Trophoblast cell (in vitro differentiated cells and primary cell): ENCODE results near the gene NUDT16L1.

ENCODE experiments used
- DNase-seq, 2 donors: peaks; one replicate each; pipeline ENCODE4 v3.0.0-alpha.2; 2016
- H2AFZ ChIP-seq: 2 replicates; pipeline ENCODE4 v1.6.1; 2013; ENCODE audit warnings: low read length, moderate library complexity, mild to moderate bottlenecking; ENCODE audit not compliant: insufficient read depth, poor library complexity
- H2AK5ac ChIP-seq: 2 replicates; pipeline ENCODE4 v1.6.1; 2013; ENCODE audit warnings: mild to moderate bottlenecking, low read length
- H2BK120ac ChIP-seq: 2 replicates; pipeline ENCODE4 v1.6.1; 2013; ENCODE audit warnings: low read length, mild to moderate bottlenecking, moderate library complexity; ENCODE audit not compliant: insufficient read depth, poor library complexity
- H2BK12ac ChIP-seq: 2 replicates; pipeline ENCODE4 v1.6.1; 2013; ENCODE audit warnings: mild to moderate bottlenecking, low read length, moderate library complexity
- H2BK5ac ChIP-seq: 2 replicates; pipeline ENCODE4 v1.6.1; 2013; ENCODE audit warnings: low read length, low read depth, moderate library complexity, mild to moderate bottlenecking; ENCODE audit not compliant: poor library complexity
- H3K14ac ChIP-seq: 2 replicates; pipeline ENCODE4 v1.6.1; 2013; ENCODE audit warnings: mild to moderate bottlenecking, low read length
- H3K18ac ChIP-seq: 2 replicates; pipeline ENCODE4 v1.6.1; 2013; ENCODE audit warnings: mild to moderate bottlenecking, low read length
- H3K23ac ChIP-seq: 2 replicates; pipeline ENCODE4 v1.6.1; 2013; ENCODE audit warnings: low read length
- H3K27ac ChIP-seq: 2 replicates; pipeline ENCODE4 v1.5.1; 2013; ENCODE audit warnings: low read depth, mild to moderate bottlenecking, inconsistent platforms, low read length, moderate library complexity
- H3K27me3 ChIP-seq: 2 replicates; pipeline ENCODE4 v1.6.1; 2013; ENCODE audit warnings: inconsistent platforms, mild to moderate bottlenecking, low read length, moderate library complexity; ENCODE audit not compliant: insufficient read depth
- H3K36me3 ChIP-seq, 2 experiments: 1 replicate in 1 of 2; 2 replicates in 1 of 2; pipeline ENCODE4 v1.6.1; 2013; ENCODE audit warnings: low read length in 2 of 2, mild to moderate bottlenecking in 2 of 2, moderate library complexity in 1 of 2; ENCODE audit not compliant: insufficient read depth in 2 of 2, control insufficient read depth in 1 of 2
- H3K4ac ChIP-seq: 2 replicates; pipeline ENCODE4 v1.6.1; 2013; ENCODE audit warnings: low read depth, mild to moderate bottlenecking, low read length, moderate library complexity
- H3K4me1 ChIP-seq, 2 experiments: 1 replicate in 1 of 2; 2 replicates in 1 of 2; pipeline ENCODE4 v1.6.1; 2013; ENCODE audit warnings: low read length in 2 of 2, mild to moderate bottlenecking in 2 of 2, moderate library complexity in 1 of 2; ENCODE audit not compliant: insufficient read depth in 2 of 2, control insufficient read depth in 1 of 2
- H3K4me2 ChIP-seq: 2 replicates; pipeline ENCODE4 v1.6.1; 2013; ENCODE audit warnings: inconsistent platforms, mild to moderate bottlenecking, low read length, moderate library complexity
- H3K4me3 ChIP-seq: 2 replicates; pipeline ENCODE4 v1.5.1; 2013; ENCODE audit warnings: mild to moderate bottlenecking, low read depth, low read length, inconsistent platforms
- H3K79me1 ChIP-seq: one replicate; pipeline ENCODE4 v1.6.1; 2013; ENCODE audit warnings: low read length
- H3K79me2 ChIP-seq: 2 replicates; pipeline ENCODE4 v1.6.1; 2013; ENCODE audit warnings: low read length, mild to moderate bottlenecking; ENCODE audit not compliant: control insufficient read depth, insufficient read depth, poor library complexity
- H3K9ac ChIP-seq: 2 replicates; pipeline ENCODE4 v1.6.1; 2013; ENCODE audit warnings: mild to moderate bottlenecking, low read length
- H3K9me3 ChIP-seq: 2 replicates; pipeline ENCODE4 v1.6.1; 2013; ENCODE audit warnings: low read depth, mild to moderate bottlenecking, control low read depth, inconsistent platforms, low read length; ENCODE audit not compliant: insufficient read depth
- H4K12ac ChIP-seq: 2 replicates; pipeline ENCODE4 v1.6.1; 2013; ENCODE audit warnings: low read depth, mild to moderate bottlenecking, low read length, moderate library complexity
- H4K8ac ChIP-seq: 2 replicates; pipeline ENCODE4 v1.6.1; 2013; ENCODE audit warnings: low read depth, mild to moderate bottlenecking, low read length, moderate library complexity
- H4K91ac ChIP-seq: one replicate; pipeline ENCODE4 v1.6.1; 2013; ENCODE audit warnings: low read depth, mild to moderate bottlenecking, low read length, moderate library complexity
- WGBS: extraction: QIAGEN DNeasy Blood & Tissue Kit; methylation state at CpG from one replicate; pipeline ENCODE4 v1.1.7; 2013; ENCODE audit warnings: missing lambda C conversion rate; ENCODE audit not compliant: insufficient read length, insufficient coverage; ENCODE audit errors: extremely low coverage; 5-methylcytosine and 5-hydroxymethylcytosine counted together

The NUDT16L1 gene

DNA sequence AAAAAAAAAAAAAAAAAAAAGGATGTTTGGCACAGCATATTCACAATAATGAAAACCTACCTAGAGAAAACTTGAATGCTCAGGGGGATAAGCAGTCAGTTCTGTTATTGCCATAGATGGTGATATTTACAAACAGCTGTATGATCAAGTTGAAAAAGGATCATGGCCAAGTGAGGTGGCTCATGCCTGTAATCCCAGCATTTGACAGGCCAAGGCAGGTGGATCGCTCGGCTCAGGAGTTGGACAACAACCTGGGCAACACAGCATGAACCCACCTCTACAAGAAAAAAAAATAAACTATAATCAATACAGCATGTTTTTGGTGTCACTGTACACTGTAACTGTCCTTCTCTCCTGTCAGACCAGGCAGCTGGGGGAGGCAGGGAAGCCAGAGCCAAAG lies 21.6 kb downstream of the NUDT16L1 start:
- no peak overlapping the region for H3K23ac ChIP-seq
- H2BK120ac ChIP-seq = no peak overlapping the region
- no peak overlapping the region for H3K18ac ChIP-seq
- no peak overlapping the region for H3K4ac ChIP-seq
- H3K4me2 ChIP-seq = no peak overlapping the region
- H3K4me3 ChIP-seq = no peak overlapping the region
- H3K9ac ChIP-seq = no peak overlapping the region
- H3K79me1 ChIP-seq = no peaks in the 10 kb centered on the region
- no peak for DNase-seq
- peaks cover 2% of the 10 kb centered on the region for H3K9me3 ChIP-seq
- H3K27ac ChIP-seq = no peak overlapping the region
- no peaks in the 10 kb centered on the region for H3K79me2 ChIP-seq
- WGBS = no CpG with 5 or more reads among the region's 2 CpGs
- no peaks in the 10 kb centered on the region for H3K27me3 ChIP-seq
- H2BK12ac ChIP-seq = no peak overlapping the region
- H4K8ac ChIP-seq = no peak overlapping the region
- H4K12ac ChIP-seq = no peak overlapping the region
- H3K4me1 ChIP-seq = no peaks in the 10 kb centered on the region
- H3K14ac ChIP-seq = no peak overlapping the region
- H2AK5ac ChIP-seq = no peak overlapping the region
- H4K91ac ChIP-seq = no peak overlapping the region
- H2AFZ ChIP-seq = no peak overlapping the region
- peaks cover 21 to 27% of the 10 kb centered on the region in 2 experiments for H3K36me3 ChIP-seq
- H2BK5ac ChIP-seq = no peak overlapping the region

- Histone ChIP-seq H3K4me1 (no peaks in the 10 kb centered on the region), H3K14ac (no peak overlapping the region), H2BK120ac (no peak overlapping the region), H3K36me3 (peaks cover 22 to 30% of the 10 kb centered on the region in 2 experiments), H3K4me2 (no peak overlapping the region), H3K9me3 (no peaks in the 10 kb centered on the region), H3K79me1 (no peaks in the 10 kb centered on the region), H3K4ac (no peak overlapping the region), H4K12ac (no peak overlapping the region), H3K18ac (no peak overlapping the region), H2BK12ac (no peak overlapping the region), H4K91ac (no peak overlapping the region), H3K79me2 (no peaks in the 10 kb centered on the region), H3K4me3 (no peak overlapping the region), H2AK5ac (no peak overlapping the region), H4K8ac (no peak overlapping the region), H2BK5ac (no peak overlapping the region), H3K9ac (no peak overlapping the region), H2AFZ (no peak overlapping the region), H3K27ac (no peak overlapping the region), H3K27me3 (no peaks in the 10 kb centered on the region), H3K23ac (no peak overlapping the region)
- WGBS = no CpG with 5 or more reads among the region's 5 CpGs
- no peak for DNase-seq
Measured at GRCh38 chr16:4718466-4718865, 25.1 kb downstream of the NUDT16L1 start.

DNA sequence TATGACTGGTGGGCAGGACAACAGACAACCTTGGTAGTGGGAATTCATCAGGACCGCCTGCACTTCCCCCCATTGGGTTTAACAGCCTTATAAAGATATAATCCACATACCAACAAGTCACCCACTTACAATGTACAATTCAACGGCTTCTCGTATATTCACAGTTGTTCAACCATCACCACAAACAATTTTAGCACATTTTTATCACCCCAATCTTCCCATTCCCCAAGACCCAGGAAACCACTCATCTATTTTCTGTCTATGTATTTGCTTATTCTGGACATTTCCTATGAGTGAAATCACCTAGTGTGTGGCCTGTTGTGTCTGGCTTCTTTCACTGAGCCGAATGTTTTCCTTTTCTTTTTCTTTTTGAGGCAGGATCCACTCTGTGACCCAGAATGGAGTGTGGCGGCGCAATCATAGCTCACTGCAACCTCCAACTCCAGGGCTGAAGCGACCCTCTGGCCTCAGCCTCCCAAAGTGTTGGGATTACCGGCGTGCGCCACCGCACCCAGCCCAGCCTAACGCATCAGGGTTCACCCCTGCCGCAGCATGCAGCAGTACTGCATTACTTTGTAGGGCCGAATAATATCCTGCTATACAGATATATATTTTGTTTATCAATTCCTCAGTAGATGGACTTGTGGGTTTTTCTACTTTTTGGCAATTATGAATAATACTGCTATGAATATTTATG lies 29.9 kb downstream of the NUDT16L1 start:
- no peak overlapping the region for H3K4me2 ChIP-seq
- no peak overlapping the region for H4K8ac ChIP-seq
- H3K9me3 ChIP-seq = no peaks in the 10 kb centered on the region
- no peak overlapping the region for H3K23ac ChIP-seq
- no peak overlapping the region for H2AFZ ChIP-seq
- H2BK120ac ChIP-seq = no peak overlapping the region
- no peak overlapping the region for H3K4me3 ChIP-seq
- H2AK5ac ChIP-seq = no peak overlapping the region
- H3K79me2 ChIP-seq = no peaks in the 10 kb centered on the region
- no peak overlapping the region for H3K4ac ChIP-seq
- no peak overlapping the region for H4K91ac ChIP-seq
- H3K79me1 ChIP-seq = no peaks in the 10 kb centered on the region
- H3K4me1 ChIP-seq = no peaks in the 10 kb centered on the region
- H3K18ac ChIP-seq = no peak overlapping the region
- H3K27me3 ChIP-seq = no peaks in the 10 kb centered on the region
- no peak overlapping the region for H3K14ac ChIP-seq
- H3K27ac ChIP-seq = no peak overlapping the region
- no CpG with 5 or more reads among the region's 14 CpGs for WGBS
- peaks cover 22 to 24% of the 10 kb centered on the region in 2 experiments for H3K36me3 ChIP-seq
- DNase-seq = no peak
- no peak overlapping the region for H4K12ac ChIP-seq
- no peak overlapping the region for H2BK5ac ChIP-seq
- no peak overlapping the region for H2BK12ac ChIP-seq
- H3K9ac ChIP-seq = no peak overlapping the region

DNA sequence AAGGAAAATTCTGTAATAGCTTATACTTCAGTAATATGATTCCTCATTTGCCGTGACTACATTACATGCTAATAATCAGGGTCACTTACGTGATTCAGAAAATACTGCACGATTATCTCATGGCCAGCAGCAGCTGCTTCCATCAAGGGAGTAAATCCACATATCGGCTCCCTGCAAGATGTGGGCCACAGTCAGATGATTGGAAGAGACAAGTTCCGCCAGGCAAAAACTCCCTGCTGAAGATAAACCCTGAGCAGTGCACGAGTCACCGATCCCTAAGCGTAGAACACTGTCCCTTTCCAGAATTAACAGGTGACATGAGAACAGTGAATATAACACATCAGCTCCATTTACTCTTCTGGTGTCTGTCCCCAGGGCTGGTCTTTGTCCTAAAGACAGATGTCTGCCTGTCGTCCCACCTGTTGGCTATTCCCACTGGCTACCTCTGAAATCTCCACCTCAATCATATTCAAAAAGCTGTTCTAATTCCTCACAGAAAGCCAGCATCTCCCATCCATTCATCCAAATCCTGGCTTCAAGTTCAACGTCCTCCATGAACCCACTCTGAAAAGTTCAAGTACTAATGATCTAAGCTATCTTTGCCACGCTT lies 31.4 kb downstream of the NUDT16L1 start:
- Histone ChIP-seq H3K14ac (no peak overlapping the region), H2BK12ac (no peak overlapping the region), H3K23ac (no peak overlapping the region), H3K36me3 (peaks cover 30 to 31% of the 10 kb centered on the region in 2 experiments), H3K4me2 (no peak overlapping the region), H2AFZ (no peak overlapping the region), H3K27ac (no peak overlapping the region), H2AK5ac (no peak overlapping the region), H3K27me3 (no peaks in the 10 kb centered on the region), H3K9me3 (no peaks in the 10 kb centered on the region), H2BK5ac (no peak overlapping the region), H4K12ac (no peak overlapping the region), H3K4me3 (no peak overlapping the region), H2BK120ac (no peak overlapping the region), H3K9ac (no peak overlapping the region), H4K91ac (no peak overlapping the region), H4K8ac (no peak overlapping the region), H3K79me2 (no peaks in the 10 kb centered on the region), H3K4ac (no peak overlapping the region), H3K79me1 (no peaks in the 10 kb centered on the region), H3K18ac (no peak overlapping the region), H3K4me1 (no peaks in the 10 kb centered on the region)
- no peak for DNase-seq
- WGBS = no CpG with 5 or more reads among the region's 11 CpGs
